HG02763 (cell line): ENCODE results near the gene TMIGD1.

Source experiments
- ATAC-seq: cut with Tn5 transposase; IDR thresholded peaks from one replicate; pipeline ENCODE4 v1.9.1; 2021; ENCODE audit warnings: mild to moderate bottlenecking, moderate library complexity; ENCODE audit not compliant: unreplicated experiment

TMIGD1 gene

GRCh38 chr17:30290696-30291542, 42.9 kb downstream of the TMIGD1 start:
- ATAC-seq, result peak; percentile 42

DNA sequence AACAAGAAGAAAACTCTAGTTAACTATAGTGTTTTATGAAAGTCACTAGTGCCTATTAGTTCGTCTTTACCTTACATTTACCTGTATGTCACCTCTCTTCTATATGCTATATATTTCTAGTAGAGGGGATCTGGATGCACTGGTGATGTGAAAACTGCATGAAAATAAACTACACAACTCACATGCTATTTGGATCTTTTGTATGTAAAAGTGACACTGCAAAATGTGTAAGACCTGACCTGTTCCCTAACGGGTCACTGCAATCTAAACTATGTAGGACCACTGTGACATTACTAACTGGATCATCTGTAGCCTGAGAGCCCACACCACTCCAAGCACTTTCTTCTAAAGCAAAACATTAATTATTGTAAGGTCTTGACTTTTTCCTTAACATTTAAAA, 43.8 kb downstream of the TMIGD1 start:
- ATAC-seq, result no peak

GRCh38 chr17:30279156-30279555, 54.7 kb downstream of the TMIGD1 start:
- no peak for ATAC-seq

- no peak for ATAC-seq
Observed at GRCh38 chr17:30278032-30278431, 55.8 kb downstream of the TMIGD1 start.

DNA sequence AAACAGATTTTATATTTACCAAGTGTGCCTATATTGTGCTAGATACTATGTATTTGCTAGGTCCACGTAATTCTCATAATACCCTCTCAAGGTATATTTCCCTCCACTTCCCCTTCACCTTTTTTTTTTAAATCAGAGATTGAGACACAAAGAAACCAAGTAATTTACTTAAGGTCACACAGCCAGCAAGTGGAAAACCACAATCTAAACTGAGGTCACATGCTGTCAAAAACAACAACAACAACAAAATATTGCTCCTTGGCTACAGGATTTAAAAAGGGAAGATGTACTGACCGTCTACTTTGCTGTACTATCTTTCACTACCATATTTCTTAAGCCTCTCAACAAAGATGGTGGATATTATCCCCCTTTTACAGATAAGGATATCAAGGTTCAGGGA, 57.9 kb downstream of the TMIGD1 start:
- no peak for ATAC-seq

- ATAC-seq, result no peak
Observed at GRCh38 chr17:30274887-30275286, 59.0 kb downstream of the TMIGD1 start.

DNA sequence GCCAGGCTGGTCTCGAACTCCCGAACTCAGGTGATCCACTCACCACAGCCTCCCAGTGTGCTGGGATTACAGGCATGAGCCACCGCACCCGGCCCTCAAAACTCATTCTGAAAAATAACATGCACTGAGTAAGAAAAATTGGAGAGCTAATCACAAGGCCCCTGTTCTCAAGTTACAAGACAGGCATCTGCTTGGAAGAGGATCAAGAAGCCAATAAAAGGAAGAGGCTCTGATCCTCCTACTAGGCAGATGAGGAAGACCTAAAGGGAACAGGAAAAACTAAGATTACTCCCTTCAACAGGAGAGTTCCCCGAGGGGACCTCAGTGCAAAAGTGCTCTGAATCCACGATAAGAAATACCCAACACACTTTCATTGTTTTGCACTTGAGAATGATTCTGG, 60.5 kb downstream of the TMIGD1 start:
- no peak for ATAC-seq

DNA sequence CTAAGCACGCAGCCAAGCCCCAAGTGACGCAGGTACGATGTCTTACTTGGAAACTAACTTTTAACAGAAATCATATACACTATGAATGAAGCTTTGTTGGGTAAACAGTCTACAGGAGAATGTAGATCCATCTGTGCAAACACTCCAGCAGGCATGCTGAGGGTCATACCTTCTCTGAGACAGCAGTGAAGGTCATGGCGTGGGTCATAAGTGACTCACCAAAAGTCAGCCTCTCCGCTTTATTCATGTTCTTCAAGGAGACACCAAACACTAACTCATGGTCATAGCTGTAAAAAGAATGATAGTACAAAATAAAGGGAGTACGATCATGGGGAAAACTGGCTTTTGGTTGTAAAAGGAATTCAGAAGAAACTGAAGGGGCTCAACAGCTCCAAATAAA, 62.8 kb downstream of the TMIGD1 start:
- ATAC-seq, result no peak

DNA sequence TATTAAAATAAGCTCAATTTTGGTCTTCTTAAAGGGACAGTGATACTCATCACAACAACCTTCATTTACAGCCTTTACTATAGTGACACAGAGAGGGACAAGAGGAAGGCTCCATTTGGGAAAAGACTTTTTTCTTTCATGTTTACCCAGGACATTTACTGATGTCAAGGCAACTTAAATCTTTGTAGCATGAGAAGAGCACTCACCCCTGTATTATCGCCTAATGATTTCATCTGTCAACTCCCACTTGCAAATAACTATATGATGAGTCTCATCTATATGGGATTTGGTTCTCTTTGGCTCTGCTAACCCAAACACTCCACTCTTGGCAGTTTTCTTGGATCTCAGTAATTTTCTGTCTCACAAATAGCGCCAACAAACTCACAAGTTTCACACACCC, 66.2 kb downstream of the TMIGD1 start:
- no peak for ATAC-seq
